GM23338 (cell line): ENCODE data around the gene MID1. TPM values are rescaled to one million over a fixed set of nuclear protein-coding genes. Genes with fewer than 3 reads are reported as not detected.

Experiments used
- ATAC-seq: fragments of 200-7000 bp; cut with Tn5 transposase; 3 replicates; pipeline ENCODE4 v1.9.1; 2020
- DNase-seq: peaks from one replicate; pipeline ENCODE4 v3.0.0-alpha.2; 2015; ENCODE audit warnings: low spot score
- H2AFZ ChIP-seq: fragments of 200-600 bp; sonication (generic); 2 replicates; pipeline ENCODE4 v1.8.0; 2016; ENCODE audit warnings: antibody characterized with exemption, mild to moderate bottlenecking, moderate library complexity
- H3F3A ChIP-seq: fragments of 200-600 bp; sonication (generic); replicated peaks from 2 replicates; pipeline ENCODE4 v1.8.0; 2017; ENCODE audit warnings: antibody characterized with exemption, mixed run types, low read depth
- H3K27ac ChIP-seq: fragments of 200-600 bp; sonication (generic); 2 replicates; pipeline ENCODE4 v1.6.1; 2016; ENCODE audit warnings: low read depth
- H3K27me3 ChIP-seq: fragments of 200-600 bp; sonication (generic); 2 replicates; pipeline ENCODE4 v1.8.0; 2016; ENCODE audit warnings: mild to moderate bottlenecking, mixed run types, moderate library complexity; ENCODE audit not compliant: insufficient read depth
- H3K36me3 ChIP-seq: fragments of 200-600 bp; sonication (generic); 2 replicates; pipeline ENCODE4 v1.8.0; 2016; ENCODE audit warnings: mild to moderate bottlenecking; ENCODE audit not compliant: insufficient read depth
- H3K4me1 ChIP-seq: fragments of 200-600 bp; sonication (generic); 2 replicates; pipeline ENCODE4 v1.8.0; 2016; ENCODE audit warnings: mild to moderate bottlenecking, moderate library complexity; ENCODE audit not compliant: insufficient read depth
- H3K4me2 ChIP-seq: fragments of 200-600 bp; sonication (generic); 2 replicates; pipeline ENCODE4 v1.7.1; 2017; ENCODE audit warnings: mixed run types
- H3K4me3 ChIP-seq: fragments of 200-600 bp; sonication (generic); 2 replicates; pipeline ENCODE4 v1.6.1; 2016; ENCODE audit warnings: mixed run types
- H3K79me2 ChIP-seq: fragments of 200-600 bp; sonication (generic); replicated peaks from 2 replicates; pipeline ENCODE4 v1.8.0; 2017; ENCODE audit warnings: mild to moderate bottlenecking; ENCODE audit not compliant: insufficient read depth
- H3K9me2 ChIP-seq: fragments of 200-600 bp; sonication (generic); 2 replicates; pipeline ENCODE4 v1.8.0; 2017; ENCODE audit not compliant: insufficient read depth
- H4K20me1 ChIP-seq: fragments of 200-600 bp; sonication (generic); replicated peaks from 2 replicates; pipeline ENCODE4 v1.8.0; 2017; ENCODE audit warnings: mild to moderate bottlenecking; ENCODE audit not compliant: insufficient read depth
- H3K27ac Mint-ChIP-seq: 2 replicates; pipeline ENCODE4 v1.8.0; 2020; ENCODE audit warnings: inconsistent platforms, mild to moderate bottlenecking, moderate library complexity, mixed read lengths
- H3K27me3 Mint-ChIP-seq: 3 replicates; pipeline ENCODE4 v1.8.0; 2022; ENCODE audit warnings: low read depth, mild to moderate bottlenecking, moderate library complexity, mixed read lengths, inconsistent platforms; ENCODE audit not compliant: insufficient read depth, poor library complexity
- H3K36me3 Mint-ChIP-seq: 3 replicates; pipeline ENCODE4 v1.8.0; 2021; ENCODE audit warnings: low read depth, mild to moderate bottlenecking, inconsistent platforms, moderate library complexity, mixed read lengths
- H3K4me1 Mint-ChIP-seq: 3 replicates; pipeline ENCODE4 v1.8.0; 2020; ENCODE audit warnings: mild to moderate bottlenecking, inconsistent platforms, mixed read lengths
- H3K4me3 Mint-ChIP-seq: 3 replicates; pipeline ENCODE4 v1.8.0; 2021; ENCODE audit warnings: moderate library complexity, mild to moderate bottlenecking, inconsistent platforms, mixed read lengths
- H3K9me3 Mint-ChIP-seq: 3 replicates; pipeline ENCODE4 v1.8.0; 2020; ENCODE audit warnings: moderate library complexity, mild to moderate bottlenecking, inconsistent platforms, mixed read lengths
- CREB1 ChIP-seq: fragments of 250-450 bp; sonication (Bioruptor Pico); IDR thresholded peaks from 2 replicates; pipeline ENCODE4 v1.5.0; 2020; ENCODE audit warnings: low read depth, mild to moderate bottlenecking, moderate library complexity
- CTCF ChIP-seq, 2 experiments: fragments of 200-600 bp in 1 of 2; sonication (generic) in 1 of 2; conservative IDR thresholded peaks; 2 replicates each; pipeline versions ENCODE4 v1.5.1 to v1.6.1; 2016 to 2017; ENCODE audit warnings: antibody characterized with exemption in 2 of 2, low read depth in 2 of 2, mild to moderate bottlenecking in 2 of 2, moderate library complexity in 1 of 2
- ETS1 ChIP-seq: IDR thresholded peaks from 2 replicates; pipeline ENCODE4 v1.6.1; 2016; ENCODE audit warnings: antibody characterized with exemption
- EZH2 ChIP-seq: fragments of 200-600 bp; sonication (generic); IDR thresholded peaks from one replicate; pipeline ENCODE4 v1.8.0; 2017; ENCODE audit warnings: antibody characterized with exemption, mild to moderate bottlenecking, low read depth; ENCODE audit not compliant: unreplicated experiment
- EZH2phosphoT487 ChIP-seq: fragments of 200-600 bp; sonication (generic); IDR thresholded peaks from one replicate; pipeline ENCODE4 v1.8.1; 2018; ENCODE audit warnings: antibody characterized with exemption; ENCODE audit not compliant: unreplicated experiment
- JUNB ChIP-seq: IDR thresholded peaks from one replicate; pipeline ENCODE4 v1.6.1; 2016; ENCODE audit warnings: antibody characterized with exemption; ENCODE audit not compliant: unreplicated experiment
- NANOG ChIP-seq: IDR thresholded peaks from 2 replicates; pipeline ENCODE4 v1.6.1; 2016; ENCODE audit warnings: antibody characterized with exemption, borderline replicate concordance
- POLR2AphosphoS5 ChIP-seq: IDR thresholded peaks from 2 replicates; pipeline ENCODE4 v1.6.1; 2016; ENCODE audit warnings: antibody characterized with exemption, low read depth
- STAT1 ChIP-seq: IDR thresholded peaks from one replicate; pipeline ENCODE4 v1.6.1; 2016; ENCODE audit warnings: antibody characterized with exemption; ENCODE audit not compliant: unreplicated experiment
- ZNF114 ChIP-seq: fragments of 250-450 bp; sonication (Bioruptor Pico); IDR thresholded peaks from 2 replicates; pipeline ENCODE4 v1.5.0; 2020; ENCODE audit warnings: mild to moderate bottlenecking, moderate library complexity
- ZNF462 ChIP-seq: fragments of 250-450 bp; sonication (Bioruptor Pico); IDR thresholded peaks from 2 replicates; pipeline ENCODE4 v1.5.0; 2020; ENCODE audit warnings: mild to moderate bottlenecking, moderate library complexity
- polyA plus RNA-seq: library from polyadenylated mRNA; unstranded; fragments of >200 nt; fragmentation: Nextera tagmentation; extraction: Ambion mirVana; gene quantifications from 2 replicates; pipeline ENCODE4 v1.2.1, GENCODE V29; 2016
- total RNA-seq: library from RNA; depleted of rRNA; stranded (reverse); fragments of >200 nt; shearing (Covaris generic); gene quantifications from 2 replicates; pipeline ENCODE4 v1.2.3, GENCODE V29; 2014

MID1 gene
- total and polyA plus RNA-seq, 2 experiments from 2014 or later: 27.2 to 39.3 TPM

GRCh38 chrX:10501611-10502010 is 118.8 kb downstream of the MID1 start:
- ATAC-seq: no peak
- H3K4me1 Mint-ChIP-seq: peaks cover 20% of the 10 kb centered on the region
- Histone ChIP-seq H3K27me3 (no peaks in the 10 kb centered on the region), H3K4me3 (no peak overlapping the region), H3K79me2 (no peaks in the 10 kb centered on the region; the same call in none of the 2 replicates), H3K9me2 (no peaks in the 10 kb centered on the region), H3K4me1 (peaks cover 5% of the 10 kb centered on the region; the same call in 1 of the 2 replicates), H4K20me1 (no peaks in the 10 kb centered on the region), H3F3A (no peaks in the 10 kb centered on the region), H2AFZ (no peak overlapping the region), H3K27ac (no peak overlapping the region), H3K36me3 (no peaks in the 10 kb centered on the region), H3K4me2 (no peak overlapping the region)
- peaks cover 7% of the 10 kb centered on the region for H3K36me3 Mint-ChIP-seq
- H3K27ac Mint-ChIP-seq: no peak overlapping the region
- no peak overlapping the region for H3K4me3 Mint-ChIP-seq
- TF ChIP-seq POLR2AphosphoS5: no peak
- no peaks in the 10 kb centered on the region for H3K9me3 Mint-ChIP-seq
- no peaks in the 10 kb centered on the region for H3K27me3 Mint-ChIP-seq
- no peak for DNase-seq

GRCh38 chrX:10496345-10496965 is 123.9 kb downstream of the MID1 start:
- Histone ChIP-seq H3F3A (no peaks in the 10 kb centered on the region), H3K4me1 (no peaks in the 10 kb centered on the region), H3K4me2 (no peak overlapping the region), H3K9me2 (no peaks in the 10 kb centered on the region), H3K79me2 (no peaks in the 10 kb centered on the region; the same call in 1 of the 2 replicates), H3K27ac (no peak overlapping the region), H3K27me3 (no peaks in the 10 kb centered on the region), H4K20me1 (no peaks in the 10 kb centered on the region), H2AFZ (no peak overlapping the region), H3K36me3 (no peaks in the 10 kb centered on the region), H3K4me3 (no peak overlapping the region)
- H3K9me3 Mint-ChIP-seq: no peaks in the 10 kb centered on the region
- DNase-seq (no peak), ATAC-seq (no peak)
- H3K27me3 Mint-ChIP-seq: no peaks in the 10 kb centered on the region
- peaks cover 14% of the 10 kb centered on the region for H3K36me3 Mint-ChIP-seq
- peaks cover 5% of the 10 kb centered on the region; the same call in 2 of the 3 replicates for H3K4me1 Mint-ChIP-seq
- no peak overlapping the region for H3K27ac Mint-ChIP-seq
- H3K4me3 Mint-ChIP-seq: no peak overlapping the region
- TF ChIP-seq EZH2: no peak
- TF ChIP-seq ZNF114: no peak
- no peak for TF ChIP-seq EZH2phosphoT487
- TF ChIP-seq CREB1 (CRISPR knock-in tag): no peak
- no peak for TF ChIP-seq ETS1
- no peak for TF ChIP-seq CTCF (conservative IDR thresholded peaks at IDR 0.05; ENCODE audit: low read depth in 2 of 2)
- TF ChIP-seq NANOG: no peak
- no peak for TF ChIP-seq STAT1
- no peak for TF ChIP-seq ZNF462 (CRISPR knock-in tag)
- no peak for TF ChIP-seq POLR2AphosphoS5
- TF ChIP-seq JUNB: no peak
